Subcutaneous abdominal adipose tissue (tissue), 5 donors: Measurements from ENCODE around the gene ANKRD34C.
"Not testable (repeated sequence)": the region's sequence is repeated elsewhere in the genome, so short reads cannot be mapped to it uniquely, and the experiment has no call there.

Experiments
- H3K27ac ChIP-seq: one replicate; pipeline ENCODE4 v1.7.0; 2013; ENCODE audit warnings: low read depth, mild to moderate bottlenecking, inconsistent platforms, low read length, moderate library complexity
- H3K27me3 ChIP-seq, 5 donors: one replicate each; pipeline ENCODE4 v1.7.0; 2013; ENCODE audit warnings: low read length in 5 of 5, inconsistent platforms in 1 of 5; ENCODE audit not compliant: control insufficient read depth in 5 of 5, insufficient read depth in 4 of 5
- H3K36me3 ChIP-seq, 5 donors: one replicate each; pipeline ENCODE4 v1.7.0; 2013; ENCODE audit warnings: low read length in 5 of 5; ENCODE audit not compliant: control insufficient read depth in 5 of 5, insufficient read depth in 5 of 5
- H3K4me1 ChIP-seq, 5 donors: one replicate each; pipeline ENCODE4 v1.7.0; 2013; ENCODE audit warnings: low read length in 5 of 5, mild to moderate bottlenecking in 3 of 5, moderate library complexity in 1 of 5; ENCODE audit not compliant: control insufficient read depth in 5 of 5, insufficient read depth in 5 of 5
- H3K4me3 ChIP-seq, 5 donors: one replicate each; pipeline ENCODE4 v1.7.0; 2013; ENCODE audit warnings: low read length in 5 of 5, low read depth in 1 of 5
- H3K9ac ChIP-seq, 5 donors: one replicate each; pipeline ENCODE4 v1.7.0; 2013; ENCODE audit warnings: low read length in 5 of 5, mild to moderate bottlenecking in 4 of 5, moderate library complexity in 3 of 5
- H3K9me3 ChIP-seq, 5 donors: one replicate each; pipeline ENCODE4 v1.7.0; 2013; ENCODE audit warnings: low read length in 5 of 5; ENCODE audit not compliant: control insufficient read depth in 5 of 5
- donor health status: healthy.
- donor health status: healthy.
- donor health status: healthy.
- donor health status: healthy.
- donor health status: healthy.

The ANKRD34C gene

GRCh38 chr15:79310985-79311900, 28.7 kb downstream of the ANKRD34C start, which contains the start of gene TMED3:
TMED3 (plus strand) TSS chr15:79311112; CDS start chr15:79311250, 138 bp downstream.
- no peaks in the 10 kb centered on the region for H3K9me3 ChIP-seq
- peak within 1 kb of the TSS in 3 of 5 donors; percentile 33 to 76 (median 72) for H3K9ac ChIP-seq
- peaks cover 4 to 23% (median 11%) of the 10 kb centered on the region in 5 donors for H3K27me3 ChIP-seq
- H3K36me3 ChIP-seq, result peaks cover 3 to 16% (median 8%) of the 10 kb centered on the region in 5 donors
- H3K4me3 ChIP-seq, result peak within 1 kb of the TSS; percentile 69 to 84 (median 80)
- peaks cover 0 to 32% (median 27%) of the 10 kb centered on the region in 5 donors for H3K4me1 ChIP-seq
- H3K27ac ChIP-seq, result no peak within 1 kb of the TSS

- Histone ChIP-seq H3K9ac (peak overlapping the region in 2 of 5 donors; percentile 72 to 76), H3K9me3 (no peaks in the 10 kb centered on the region), H3K4me3 (peak overlapping the region; percentile 69 to 84 (median 80)), H3K27me3 (peaks cover 4 to 23% (median 11%) of the 10 kb centered on the region in 5 donors), H3K4me1 (peaks cover 0 to 32% (median 28%) of the 10 kb centered on the region in 5 donors), H3K27ac (no peak overlapping the region), H3K36me3 (peaks cover 3 to 21% (median 8%) of the 10 kb centered on the region in 5 donors)
Measured at GRCh38 chr15:79311901-79312553, 29.5 kb downstream of the ANKRD34C start.

GRCh38 chr15:79314186-79314585, 31.7 kb downstream of the ANKRD34C start:
- Histone ChIP-seq H3K27ac (no peak overlapping the region), H3K4me1 (peaks cover 0 to 32% (median 28%) of the 10 kb centered on the region in 5 donors), H3K9me3 (no peaks in the 10 kb centered on the region), H3K27me3 (peaks cover 3 to 17% (median 8%) of the 10 kb centered on the region in 5 donors), H3K9ac (no peak overlapping the region), H3K36me3 (peaks cover 3 to 39% (median 11%) of the 10 kb centered on the region in 5 donors), H3K4me3 (no peak overlapping the region)

GRCh38 chr15:79314811-79315210, 32.3 kb downstream of the ANKRD34C start:
- Histone ChIP-seq H3K27me3 (peaks cover 3 to 17% (median 8%) of the 10 kb centered on the region in 5 donors), H3K36me3 (peaks cover 3 to 42% (median 11%) of the 10 kb centered on the region in 5 donors), H3K4me1 (peaks cover 0 to 32% (median 28%) of the 10 kb centered on the region in 5 donors)

GRCh38 chr15:79315623-79316328, 33.3 kb downstream of the ANKRD34C start:
- Histone ChIP-seq H3K27me3 (peaks cover 0 to 13% (median 8%) of the 10 kb centered on the region in 5 donors), H3K9ac (no peak overlapping the region), H3K9me3 (peaks cover 0 to 1% (median 0%) of the 10 kb centered on the region in 5 donors), H3K4me1 (peaks cover 0 to 28% (median 28%) of the 10 kb centered on the region in 5 donors), H3K36me3 (peaks cover 3 to 46% (median 11%) of the 10 kb centered on the region in 5 donors), H3K27ac (no peak overlapping the region), H3K4me3 (no peak overlapping the region)

More at GRCh38 chr15:79314811-79315210, 32.3 kb downstream of the ANKRD34C start:
- Histone ChIP-seq H3K4me3 (no peak overlapping the region), H3K27ac (no peak overlapping the region), H3K9me3 (no peaks in the 10 kb centered on the region), H3K9ac (no peak overlapping the region)

- H3K9me3 ChIP-seq, result peaks cover 0 to 2% (median 0%) of the 10 kb centered on the region in 5 donors
- H3K4me3 ChIP-seq, result no peak overlapping the region
- H3K27ac ChIP-seq, result no peak overlapping the region
- H3K4me1 ChIP-seq, result peaks cover 0 to 19% (median 18%) of the 10 kb centered on the region in 5 donors
- H3K36me3 ChIP-seq, result peaks cover 3 to 53% (median 11%) of the 10 kb centered on the region in 5 donors
- H3K27me3 ChIP-seq, result peaks cover 0 to 5% (median 3%) of the 10 kb centered on the region in 5 donors
- H3K9ac ChIP-seq, result no peak overlapping the region
Measured at GRCh38 chr15:79316864-79317263, 34.3 kb downstream of the ANKRD34C start.

- H3K27me3 ChIP-seq, H3K4me3 ChIP-seq, H3K9me3 ChIP-seq, H3K9ac ChIP-seq, H3K27ac ChIP-seq: not testable (repeated sequence)
- H3K36me3 ChIP-seq, result peaks cover 0 to 48% (median 9%) of the 10 kb centered on the region in 5 donors
- peaks cover 0 to 14% (median 7%) of the 10 kb centered on the region in 5 donors for H3K4me1 ChIP-seq
Measured at GRCh38 chr15:79319973-79320372, 37.5 kb downstream of the ANKRD34C start.

- H3K9ac ChIP-seq, result no peak overlapping the region
- H3K27ac ChIP-seq, result no peak overlapping the region
- H3K4me1 ChIP-seq, result no peaks in the 10 kb centered on the region
- no peak overlapping the region for H3K4me3 ChIP-seq
- H3K27me3 ChIP-seq, result no peaks in the 10 kb centered on the region
- peaks cover 0 to 40% (median 9%) of the 10 kb centered on the region in 5 donors for H3K36me3 ChIP-seq
- H3K9me3 ChIP-seq, result peaks cover 0 to 2% (median 0%) of the 10 kb centered on the region in 5 donors
Measured at GRCh38 chr15:79321876-79322275, 39.4 kb downstream of the ANKRD34C start.

GRCh38 chr15:79322306-79322705, 39.8 kb downstream of the ANKRD34C start:
- H3K27me3 ChIP-seq, result no peaks in the 10 kb centered on the region
- H3K4me1 ChIP-seq, result no peaks in the 10 kb centered on the region
- no peak overlapping the region for H3K27ac ChIP-seq
- peaks cover 0 to 37% (median 9%) of the 10 kb centered on the region in 5 donors for H3K36me3 ChIP-seq
- H3K9ac ChIP-seq, result no peak overlapping the region
- H3K4me3 ChIP-seq, result no peak overlapping the region
- peaks cover 0 to 2% (median 0%) of the 10 kb centered on the region in 5 donors for H3K9me3 ChIP-seq
